ENCODE measurements around the gene RFX1. TPM values are rescaled to one million over a fixed set of nuclear protein-coding genes. Genes with fewer than 3 reads are reported as not detected.

Gene RFX1
- total RNA-seq, 1 experiment from 2014 or later, result 25.5 TPM

- H3F3A ChIP-seq (ENCODE audit: insufficient read depth, low read depth), result peaks cover 16% of the 10 kb centered on the region; the same call in 1 of the 2 replicates
- H3K27ac ChIP-seq, result no peak overlapping the region
- BruUV-seq (replicated peaks), result no TSS peak
- peaks cover 12% of the 10 kb centered on the region; the same call in 1 of the 2 replicates for H3K36me3 ChIP-seq (ENCODE audit: low read depth)
- H3K79me2 ChIP-seq (ENCODE audit: low read depth), result peaks cover 45% of the 10 kb centered on the region
- no peak overlapping the region for H3K4me2 ChIP-seq
- H2AFZ ChIP-seq, result no peak overlapping the region
- no peak for DNase-seq
- H4K20me1 ChIP-seq (ENCODE audit: insufficient read depth), result 0 out of 2 replicates have a peak, but pooled peaks cover 3% of the 10 kb centered on the region
- POLR2A ChIA-PET (ENCODE audit: unreplicated experiment), result interaction anchor here (0.6 kb wide), 1 partner anchor 108 kb away, joined by 3 read pairs; no protein-coding TSS in a partner anchor
- H3K9me2 ChIP-seq (ENCODE audit: insufficient read depth), result no peaks in the 10 kb centered on the region
- no peak for TF ChIP-seq CTCF (conservative IDR thresholded peaks at IDR 0.05)
- TF ChIP-seq EZH2 (IDR thresholded peaks at IDR 0.05; ENCODE audit: low read depth), result no peak
- intact Hi-C loops (cut with micrococcal nuclease; ENCODE audit: unreplicated experiment), result no loop called here
- peaks cover 10% of the 10 kb centered on the region; the same call in 1 of the 2 replicates for H3K4me1 ChIP-seq (replicated peaks; ENCODE audit: insufficient read depth)
- H3K9me3 ChIP-seq (ENCODE audit: insufficient read depth, low read depth), result 0 out of 2 replicates have a peak, but pooled peaks cover 10% of the 10 kb centered on the region
- no peaks in the 10 kb centered on the region for H3K27me3 ChIP-seq (ENCODE audit: insufficient read depth, low read depth)
- no peak overlapping the region for H3K4me3 ChIP-seq
- CTCF ChIA-PET, result no interaction called here
Observed at GRCh38 chr19:13996928-13997630, 9.0 kb downstream of the RFX1 start.

- Histone ChIP-seq H2AFZ (no peak overlapping the region), H3K4me1 (replicated peaks; ENCODE audit: insufficient read depth) (peaks cover 10% of the 10 kb centered on the region; the same call in 1 of the 2 replicates), H3F3A (ENCODE audit: insufficient read depth, low read depth) (peaks cover 16% of the 10 kb centered on the region; the same call in 1 of the 2 replicates), H3K36me3 (ENCODE audit: low read depth) (peaks cover 12% of the 10 kb centered on the region; the same call in 1 of the 2 replicates), H3K4me2 (no peak overlapping the region), H4K20me1 (ENCODE audit: insufficient read depth) (0 out of 2 replicates have a peak, but pooled peaks cover 3% of the 10 kb centered on the region), H3K9me3 (ENCODE audit: insufficient read depth, low read depth) (0 out of 2 replicates have a peak, but pooled peaks cover 10% of the 10 kb centered on the region), H3K27me3 (ENCODE audit: insufficient read depth, low read depth) (no peaks in the 10 kb centered on the region), H3K4me3 (no peak overlapping the region), H3K79me2 (ENCODE audit: low read depth) (peaks cover 39% of the 10 kb centered on the region), H3K27ac (no peak overlapping the region), H3K9me2 (ENCODE audit: insufficient read depth) (no peaks in the 10 kb centered on the region)
- BruUV-seq (replicated peaks), result no TSS peak
- intact Hi-C loops (cut with micrococcal nuclease; ENCODE audit: unreplicated experiment), result no loop called here
- POLR2A ChIA-PET (ENCODE audit: unreplicated experiment), result interaction anchor here (0.6 kb wide), 1 partner anchor 57 kb away, joined by 3 read pairs; no protein-coding TSS in a partner anchor
- TF ChIP-seq EZH2 (IDR thresholded peaks at IDR 0.05; ENCODE audit: low read depth) (no peak), CTCF (conservative IDR thresholded peaks at IDR 0.05) (no peak)
- CTCF ChIA-PET, result no interaction called here
- DNase-seq, result no peak
Observed at GRCh38 chr19:13995878-13996765, 10.0 kb downstream of the RFX1 start.

All from PC-9 (cell line).